ENCODE results near the gene SLC22A15. TPM values are rescaled to one million over a fixed set of nuclear protein-coding genes. Genes with fewer than 3 reads are reported as not detected.

The SLC22A15 gene
- total RNA-seq, 2 experiments from 2014 or later = 0.07 to 0.25 TPM

GRCh38 chr1:115946116-115946515 is 30.2 kb upstream of the SLC22A15 start:
- Mint-ChIP-seq H3K27me3 (peaks cover 5% of the 10 kb centered on the region), H3K36me3 (ENCODE audit: low read depth) (no peaks in the 10 kb centered on the region), H3K9me3 (no peaks in the 10 kb centered on the region), H3K4me1 (ENCODE audit: low read depth) (no peaks in the 10 kb centered on the region), H3K4me3 (no peak overlapping the region), H3K27ac (no peak overlapping the region)
- no peak for TF ChIP-seq CTCF (IDR thresholded peaks at IDR 0.05)
- intact Hi-C loops (cut with micrococcal nuclease) = no loop called here
- ChIA-PET POLR2A (interaction anchor here (1.2 kb wide), 1 partner anchor 13 kb away, joined by 3 read pairs; no protein-coding TSS in a partner anchor), CTCF (no interaction called here)
- ATAC-seq = no peak
- DNase-seq = no peak

GRCh38 chr1:115949156-115949555 is 27.2 kb upstream of the SLC22A15 start:
- CTCF ChIA-PET = no interaction called here
- Mint-ChIP-seq H3K4me3 (no peak overlapping the region), H3K27me3 (peaks cover 5% of the 10 kb centered on the region), H3K27ac (no peak overlapping the region), H3K9me3 (no peaks in the 10 kb centered on the region), H3K4me1 (ENCODE audit: low read depth) (peaks cover 3% of the 10 kb centered on the region), H3K36me3 (ENCODE audit: low read depth) (no peaks in the 10 kb centered on the region)
- POLR2A ChIA-PET = no interaction called here
- no peak for TF ChIP-seq CTCF (IDR thresholded peaks at IDR 0.05)
- DNase-seq = no peak
- intact Hi-C loops (cut with micrococcal nuclease) = no loop called here
- ATAC-seq = no peak

GRCh38 chr1:115951560-115951959 is 24.8 kb upstream of the SLC22A15 start:
- no peak for TF ChIP-seq CTCF (IDR thresholded peaks at IDR 0.05)
- DNase-seq = no peak
- Mint-ChIP-seq H3K4me1 (ENCODE audit: low read depth) (peaks cover 3% of the 10 kb centered on the region), H3K27me3 (peaks cover 16% of the 10 kb centered on the region), H3K36me3 (ENCODE audit: low read depth) (no peaks in the 10 kb centered on the region), H3K4me3 (no peak overlapping the region), H3K9me3 (no peaks in the 10 kb centered on the region), H3K27ac (no peak overlapping the region)
- no peak for ATAC-seq
- ChIA-PET POLR2A (no interaction called here), CTCF (interaction anchor here (0.8 to 1.6 kb wide), 3 partner anchors 9 to 69 kb away, joined by 3 to 6 read pairs (median 3); no protein-coding TSS in a partner anchor)
- intact Hi-C loops (cut with micrococcal nuclease) = no loop called here

GRCh38 chr1:115952547-115952946 is 23.8 kb upstream of the SLC22A15 start:
- Mint-ChIP-seq H3K4me3 (no peak overlapping the region), H3K4me1 (ENCODE audit: low read depth) (peaks cover 3% of the 10 kb centered on the region), H3K27me3 (peaks cover 20% of the 10 kb centered on the region), H3K9me3 (no peaks in the 10 kb centered on the region), H3K27ac (no peak overlapping the region), H3K36me3 (ENCODE audit: low read depth) (no peaks in the 10 kb centered on the region)
- ATAC-seq = no peak
- no peak for DNase-seq
- ChIA-PET CTCF (no interaction called here), POLR2A (no interaction called here)
- TF ChIP-seq CTCF (IDR thresholded peaks at IDR 0.05) = no peak
- intact Hi-C loops (cut with micrococcal nuclease) = no loop called here

GRCh38 chr1:115953180-115953579 is 23.1 kb upstream of the SLC22A15 start:
- intact Hi-C loops (cut with micrococcal nuclease) = no loop called here
- Mint-ChIP-seq H3K36me3 (ENCODE audit: low read depth) (no peaks in the 10 kb centered on the region), H3K4me1 (ENCODE audit: low read depth) (peaks cover 3% of the 10 kb centered on the region), H3K27me3 (peaks cover 23% of the 10 kb centered on the region), H3K27ac (no peak overlapping the region), H3K9me3 (no peaks in the 10 kb centered on the region), H3K4me3 (no peak overlapping the region)
- ChIA-PET POLR2A (no interaction called here), CTCF (no interaction called here)
- TF ChIP-seq CTCF (IDR thresholded peaks at IDR 0.05) = no peak
- ATAC-seq = no peak
- no peak for DNase-seq
